ENCODE measurements around the gene FAM47E.

Gene FAM47E

DNA sequence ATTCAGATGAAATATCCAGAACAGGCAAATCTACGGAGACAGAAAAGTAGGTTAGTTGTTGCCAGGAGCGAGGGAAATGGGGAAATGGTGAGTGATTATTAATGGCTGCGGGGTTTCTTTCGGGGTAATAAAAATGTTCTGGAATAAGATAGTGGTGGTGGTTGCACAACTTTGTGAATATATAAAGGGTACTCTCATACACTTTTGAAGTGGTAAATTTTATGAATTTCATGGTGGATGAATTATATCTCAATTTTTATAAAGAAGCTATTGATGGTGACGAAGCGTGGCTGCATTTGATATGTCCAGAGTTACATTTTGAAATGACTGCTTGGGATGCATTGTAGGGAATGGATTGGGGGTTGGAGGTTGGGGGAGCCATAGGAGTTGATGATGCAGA is 16.3 kb downstream of the FAM47E start:
- H3K27ac ChIP-seq: no peak overlapping the region
- TF ChIP-seq, protein P1, sequence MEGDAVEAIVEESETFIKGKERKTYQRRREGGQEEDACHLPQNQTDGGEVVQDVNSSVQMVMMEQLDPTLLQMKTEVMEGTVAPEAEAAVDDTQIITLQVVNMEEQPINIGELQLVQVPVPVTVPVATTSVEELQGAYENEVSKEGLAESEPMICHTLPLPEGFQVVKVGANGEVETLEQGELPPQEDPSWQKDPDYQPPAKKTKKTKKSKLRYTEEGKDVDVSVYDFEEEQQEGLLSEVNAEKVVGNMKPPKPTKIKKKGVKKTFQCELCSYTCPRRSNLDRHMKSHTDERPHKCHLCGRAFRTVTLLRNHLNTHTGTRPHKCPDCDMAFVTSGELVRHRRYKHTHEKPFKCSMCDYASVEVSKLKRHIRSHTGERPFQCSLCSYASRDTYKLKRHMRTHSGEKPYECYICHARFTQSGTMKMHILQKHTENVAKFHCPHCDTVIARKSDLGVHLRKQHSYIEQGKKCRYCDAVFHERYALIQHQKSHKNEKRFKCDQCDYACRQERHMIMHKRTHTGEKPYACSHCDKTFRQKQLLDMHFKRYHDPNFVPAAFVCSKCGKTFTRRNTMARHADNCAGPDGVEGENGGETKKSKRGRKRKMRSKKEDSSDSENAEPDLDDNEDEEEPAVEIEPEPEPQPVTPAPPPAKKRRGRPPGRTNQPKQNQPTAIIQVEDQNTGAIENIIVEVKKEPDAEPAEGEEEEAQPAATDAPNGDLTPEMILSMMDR (conservative IDR thresholded peaks at IDR 0.05): no peak

DNA sequence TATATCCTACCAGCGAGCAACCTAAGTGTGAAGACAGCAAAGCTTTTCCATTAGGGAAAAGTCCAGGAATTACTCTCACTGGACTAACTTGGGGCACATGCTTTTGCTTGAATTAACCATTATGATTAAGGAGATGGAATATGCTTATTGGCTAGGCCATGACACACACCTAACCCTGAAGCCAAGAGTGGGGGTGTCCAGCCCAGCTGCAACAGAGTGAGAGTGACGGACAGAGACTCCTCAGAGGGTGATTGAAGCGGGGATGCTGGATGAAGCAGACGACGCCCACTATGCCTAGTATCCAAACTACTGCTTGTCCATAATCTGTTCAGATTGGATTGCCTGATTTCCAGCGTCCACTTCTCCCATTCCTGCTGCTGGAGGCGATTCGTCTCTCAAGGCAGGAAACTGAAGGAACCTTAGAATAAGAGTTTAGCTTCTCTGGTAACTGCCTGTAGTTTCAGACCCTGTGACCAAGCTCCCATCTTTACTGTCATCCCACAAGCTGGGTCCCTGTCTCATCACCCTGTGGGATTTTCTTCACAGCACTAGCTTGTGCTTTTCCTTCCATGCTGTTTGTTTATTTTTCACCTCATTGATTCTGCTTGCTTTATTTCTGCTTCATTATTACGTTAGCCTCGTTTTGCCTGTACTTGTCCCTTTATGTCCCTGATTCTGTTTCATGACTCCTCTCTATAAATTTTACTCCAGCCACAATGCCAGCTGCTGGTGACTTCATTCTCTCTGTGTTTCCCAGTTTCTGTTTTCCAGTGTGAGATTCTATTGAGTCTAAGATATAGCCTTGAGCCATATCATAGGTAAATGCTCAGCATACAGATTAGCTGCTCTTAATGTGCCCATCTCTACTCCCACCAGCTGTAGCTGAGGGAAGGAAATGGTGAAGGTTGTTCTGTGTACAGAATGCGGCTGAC is 19.0 kb downstream of the FAM47E start:
- TF ChIP-seq, protein P1 (conservative IDR thresholded peaks at IDR 0.05): no peak

DNA sequence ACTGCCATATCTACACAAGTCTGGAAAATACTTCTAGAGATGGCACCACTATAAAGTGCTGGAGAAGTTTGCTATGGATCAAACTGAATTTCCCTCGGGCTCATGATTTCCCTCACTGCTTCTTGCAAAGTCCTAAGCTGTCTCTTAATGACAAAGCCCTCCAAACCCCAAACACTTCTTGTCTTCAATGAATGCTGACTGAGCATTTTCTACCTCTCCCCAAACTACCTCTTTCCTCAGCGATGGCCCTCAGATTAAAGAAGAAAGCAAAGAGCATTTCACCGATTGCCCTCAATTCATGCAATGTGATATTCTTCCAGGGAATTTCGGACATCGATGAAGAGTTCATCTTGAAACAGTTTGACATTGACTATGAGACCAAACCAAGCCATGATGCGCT is 19.7 kb downstream of the FAM47E start:
- TF ChIP-seq, protein P1 (conservative IDR thresholded peaks at IDR 0.05): no peak
- H3K27ac ChIP-seq: no peak overlapping the region

More for the DNA sequence above, 19.0 kb downstream of the FAM47E start:
- H3K27ac ChIP-seq: no peak overlapping the region

DNA sequence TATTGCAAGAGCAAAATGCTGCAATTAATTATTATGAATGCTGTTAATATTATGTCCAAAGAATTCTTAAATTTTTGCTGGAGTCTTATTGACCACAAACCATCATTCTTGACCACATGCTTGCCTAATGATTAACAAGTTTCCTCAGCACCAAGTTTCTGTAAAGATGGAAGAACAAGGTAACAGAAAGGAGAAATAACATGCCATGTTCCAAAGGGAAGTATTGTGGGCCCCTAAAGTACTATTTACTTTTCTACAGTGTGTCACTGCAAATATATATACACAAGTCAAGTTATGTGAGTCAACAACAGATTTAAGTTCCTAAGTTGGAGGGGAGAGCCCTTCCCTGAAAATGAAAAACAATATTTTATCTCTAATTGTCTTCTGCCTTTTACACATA is 20.6 kb downstream of the FAM47E start:
- H3K27ac ChIP-seq: no peak overlapping the region
- TF ChIP-seq, protein P1 (conservative IDR thresholded peaks at IDR 0.05): no peak

DNA sequence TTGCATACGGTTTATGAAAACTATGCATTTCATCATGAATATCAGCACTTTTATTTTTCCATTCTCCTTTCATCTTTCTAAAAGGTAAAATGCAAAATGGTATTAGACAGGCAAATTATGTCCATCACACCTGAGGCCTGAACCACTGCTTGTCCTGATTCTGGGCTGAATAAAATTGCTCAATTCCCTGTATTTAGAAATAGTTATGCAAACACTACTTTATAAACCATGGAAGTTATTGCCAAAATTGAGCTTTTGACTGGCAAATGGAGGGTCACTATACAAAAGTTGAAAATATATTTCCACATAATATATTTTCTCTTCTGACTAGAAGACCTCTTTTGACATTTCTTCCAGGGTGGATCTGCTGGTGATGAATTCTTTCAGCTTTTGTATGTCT is 21.1 kb downstream of the FAM47E start:
- TF ChIP-seq, protein P1 (conservative IDR thresholded peaks at IDR 0.05): no peak
- no peak overlapping the region for H3K27ac ChIP-seq

DNA sequence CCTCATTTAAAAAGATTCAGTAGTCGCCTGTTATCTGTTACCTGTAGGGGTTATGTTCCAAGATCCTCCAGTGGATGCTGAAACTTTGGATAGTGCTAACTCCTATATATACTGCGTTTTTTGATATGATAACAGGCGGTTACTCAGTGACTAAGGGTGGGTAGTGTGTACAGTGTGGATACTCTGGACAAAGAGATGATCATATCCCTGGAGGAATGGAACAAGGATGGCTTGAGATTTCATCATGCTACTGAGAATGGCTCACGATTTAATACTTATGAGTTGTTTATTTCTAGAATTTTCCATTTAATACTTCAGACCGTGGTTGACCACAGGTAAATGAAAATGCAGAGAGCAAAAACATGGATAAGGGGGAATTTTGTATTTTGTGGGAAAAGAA is 21.5 kb downstream of the FAM47E start:
- TF ChIP-seq, protein P1 (conservative IDR thresholded peaks at IDR 0.05): no peak
- H3K27ac ChIP-seq: no peak overlapping the region

DNA sequence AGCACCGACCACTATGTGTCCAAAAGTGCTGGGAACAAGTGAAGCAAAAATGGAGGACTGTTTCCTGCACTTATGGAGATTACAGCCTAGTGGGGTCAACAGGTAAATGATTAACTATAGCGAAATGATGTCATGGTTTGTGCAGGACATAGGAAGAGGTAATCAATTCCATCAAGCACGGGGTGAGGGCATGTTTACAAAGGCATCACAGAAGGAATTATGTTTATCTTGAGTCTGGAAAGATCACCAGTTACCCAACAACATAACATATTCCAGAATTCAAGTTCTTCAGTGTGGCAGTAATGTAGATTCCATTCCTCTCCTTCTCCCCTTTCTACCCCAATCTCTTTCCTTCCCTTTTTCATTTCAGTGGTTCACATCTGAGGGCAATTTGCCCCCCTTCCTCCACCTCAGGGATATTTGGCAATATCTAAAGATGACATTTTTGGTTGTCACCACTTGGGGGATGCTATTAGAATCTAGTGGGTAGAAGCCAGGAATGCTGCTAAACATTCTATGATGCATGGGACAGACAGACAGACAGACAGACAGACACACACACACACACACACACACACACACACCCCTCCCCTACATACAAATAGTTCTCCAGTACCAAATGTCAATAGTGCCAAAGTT is 24.1 kb downstream of the FAM47E start:
- TF ChIP-seq, protein P1 (conservative IDR thresholded peaks at IDR 0.05): 0 out of 2 replicates have a peak, but pooled peaks have one; percentile 9
- H3K27ac ChIP-seq: no peak overlapping the region
